IMR-90 (cell line): Measurements from ENCODE around the gene SUCLA2. TPM values are rescaled to one million over a fixed set of nuclear protein-coding genes. Genes with fewer than 3 reads are reported as not detected.

ENCODE experiments used
- ATAC-seq: fragments of 200-7000 bp; cut with Tn5 transposase; 2 replicates; pipeline ENCODE4 v1.9.1; 2020; ENCODE audit warnings: low read depth, mild to moderate bottlenecking, moderate library complexity
- BruUV-seq: library from RNA; stranded (reverse); fragments of 400-500 nt; replicated peaks from 2 replicates; lab custom pipeline; 2021; lab: Mats Ljungman, UMichigan
- CTCF ChIA-PET: fragments of 300-600 bp; formaldehyde crosslinking; extraction: SDS; loops from one replicate; lab custom pipeline; 2021; ENCODE audit warnings: antibody characterized with exemption; lab: Yijun Ruan, JAX
- POLR2A ChIA-PET: fragments of 300-600 bp; sonication (Branson Sonifier 250); formaldehyde crosslinking; loops from one replicate; lab custom pipeline; 2022; ENCODE audit warnings: antibody characterized with exemption; ENCODE audit not compliant: unreplicated experiment; lab: Charles Lee
- DNase-seq: peaks from one replicate; pipeline ENCODE4 v3.0.0; 2013
- H2AFZ ChIP-seq: replicated peaks from 2 replicates; pipeline ENCODE3; 2013; ENCODE audit warnings: low read length, mild to moderate bottlenecking; ENCODE audit not compliant: poor library complexity
- H2AK5ac ChIP-seq: 2 replicates; pipeline ENCODE4 v1.6.1; 2013; ENCODE audit warnings: low read depth, low read length, inconsistent platforms
- H2AK9ac ChIP-seq: replicated peaks from 2 replicates; pipeline ENCODE3; 2013; ENCODE audit warnings: mild to moderate bottlenecking, low read depth, low read length, moderate library complexity; ENCODE audit not compliant: poor library complexity
- H2BK120ac ChIP-seq: 2 replicates; pipeline ENCODE4 v1.6.1; 2013; ENCODE audit warnings: low read depth, low read length, inconsistent platforms
- H2BK15ac ChIP-seq: 3 replicates; pipeline ENCODE4 v1.6.1; 2013; ENCODE audit warnings: low read depth, low read length, inconsistent platforms
- H2BK20ac ChIP-seq: 2 replicates; pipeline ENCODE4 v1.6.1; 2013; ENCODE audit warnings: low read depth, mild to moderate bottlenecking, inconsistent platforms, low read length, moderate library complexity
- H2BK5ac ChIP-seq: 2 replicates; pipeline ENCODE4 v1.6.1; 2013; ENCODE audit warnings: mild to moderate bottlenecking, low read depth, low read length, inconsistent platforms; ENCODE audit not compliant: poor library complexity, severe bottlenecking
- H3K14ac ChIP-seq: replicated peaks from 2 replicates; pipeline ENCODE4 v1.6.1; 2013; ENCODE audit warnings: low read depth, low read length, inconsistent platforms
- H3K18ac ChIP-seq: 2 replicates; pipeline ENCODE4 v1.6.1; 2013; ENCODE audit warnings: low read depth, low read length, control low read depth
- H3K23ac ChIP-seq: 2 replicates; pipeline ENCODE4 v1.6.1; 2013; ENCODE audit warnings: low read depth, low read length, inconsistent platforms
- H3K27ac ChIP-seq: 2 replicates; pipeline ENCODE4 v1.5.1; 2013; ENCODE audit warnings: mild to moderate bottlenecking, control low read depth, low read length; ENCODE audit not compliant: insufficient read depth
- H3K27me3 ChIP-seq: 2 replicates; pipeline ENCODE4 v1.6.1; 2013; ENCODE audit warnings: low read length; ENCODE audit not compliant: control insufficient read depth, insufficient read depth
- H3K36me3 ChIP-seq: 2 replicates; pipeline ENCODE4 v1.6.1; 2013; ENCODE audit warnings: low read length, mixed read lengths; ENCODE audit not compliant: control insufficient read depth, insufficient read depth
- H3K4ac ChIP-seq: 2 replicates; pipeline ENCODE4 v1.6.1; 2013; ENCODE audit warnings: low read depth, low read length, inconsistent platforms
- H3K4me1 ChIP-seq: 2 replicates; pipeline ENCODE4 v1.6.1; 2013; ENCODE audit warnings: low read length, mixed read lengths; ENCODE audit not compliant: control insufficient read depth, insufficient read depth
- H3K4me2 ChIP-seq: 2 replicates; pipeline ENCODE4 v1.6.1; 2013; ENCODE audit warnings: low read depth, mild to moderate bottlenecking, control low read depth, low read length, moderate library complexity
- H3K4me3 ChIP-seq: 2 replicates; pipeline ENCODE4 v1.5.1; 2013; ENCODE audit warnings: low read depth, mild to moderate bottlenecking, control low read depth, low read length, moderate library complexity; ENCODE audit not compliant: insufficient read depth
- H3K56ac ChIP-seq: 2 replicates; pipeline ENCODE4 v1.6.1; 2013; ENCODE audit warnings: low read length, inconsistent platforms; ENCODE audit not compliant: insufficient read depth; ENCODE audit errors: extremely low read depth
- H3K79me1 ChIP-seq, 2 experiments: 2 replicates each; pipeline ENCODE4 v1.6.1; 2013; ENCODE audit warnings: low read length in 2 of 2, inconsistent platforms in 1 of 2, low read depth in 1 of 2
- H3K9ac ChIP-seq: 2 replicates; pipeline ENCODE4 v1.6.1; 2013; ENCODE audit warnings: low read depth, low read length, control low read depth
- H3K9me1 ChIP-seq: 2 replicates; pipeline ENCODE4 v1.6.1; 2013; ENCODE audit warnings: low read length, inconsistent platforms; ENCODE audit not compliant: insufficient read depth
- H3K9me3 ChIP-seq: 2 replicates; pipeline ENCODE4 v1.6.1; 2013; ENCODE audit warnings: low read length; ENCODE audit not compliant: control insufficient read depth, insufficient read depth
- H4K20me1 ChIP-seq: 2 replicates; pipeline ENCODE4 v1.6.1; 2013; ENCODE audit warnings: low read length, inconsistent platforms; ENCODE audit not compliant: insufficient read depth
- H4K5ac ChIP-seq: 2 replicates; pipeline ENCODE4 v1.6.1; 2013; ENCODE audit warnings: mild to moderate bottlenecking, low read depth, low read length, control low read depth
- H4K8ac ChIP-seq, 2 experiments: 2 replicates each; pipeline ENCODE4 v1.6.1; 2013; ENCODE audit warnings: low read depth in 2 of 2, low read length in 2 of 2, control low read depth in 1 of 2, inconsistent platforms in 1 of 2
- H4K91ac ChIP-seq: 2 replicates; pipeline ENCODE4 v1.6.1; 2013; ENCODE audit warnings: low read depth, low read length, inconsistent platforms; ENCODE audit not compliant: insufficient read depth
- BHLHE40 ChIP-seq: fragments of 150-350 bp; IDR thresholded peaks from 2 replicates; pipeline ENCODE4 v1.6.1; 2016; ENCODE audit warnings: mild to moderate bottlenecking, low read depth, low read length
- CEBPB ChIP-seq: IDR thresholded peaks from 2 replicates; pipeline ENCODE4 v1.6.1; 2012; ENCODE audit warnings: low read depth, low read length, improper control_type of control experiment
- CHD1 ChIP-seq: IDR thresholded peaks from 2 replicates; pipeline ENCODE4 v1.6.1; 2012; ENCODE audit warnings: low read depth, low read length, improper control_type of control experiment
- FOS ChIP-seq: fragments of 150-350 bp; IDR thresholded peaks from 2 replicates; pipeline ENCODE4 v1.6.1; 2016; ENCODE audit warnings: low read depth, low read length
- MAFK ChIP-seq: IDR thresholded peaks from 2 replicates; pipeline ENCODE4 v1.6.1; 2012; ENCODE audit warnings: low read depth, low read length, improper control_type of control experiment
- MAZ ChIP-seq: IDR thresholded peaks from 2 replicates; pipeline ENCODE4 v1.6.1; 2012; ENCODE audit warnings: low read depth, mild to moderate bottlenecking, low read length, improper control_type of control experiment, moderate library complexity, borderline replicate concordance
- MXI1 ChIP-seq: IDR thresholded peaks from 2 replicates; pipeline ENCODE4 v1.6.1; 2012; ENCODE audit warnings: low read depth, mild to moderate bottlenecking, low read length, moderate library complexity, borderline replicate concordance
- NFE2L2 ChIP-seq: fragments of 150-350 bp; IDR thresholded peaks from 2 replicates; pipeline ENCODE4 v1.6.1; 2016; ENCODE audit warnings: low read depth, mild to moderate bottlenecking, low read length
- POLR2A ChIP-seq: IDR thresholded peaks from 2 replicates; pipeline ENCODE4 v1.6.1; 2012; ENCODE audit warnings: mild to moderate bottlenecking, low read depth, low read length
- RAD21 ChIP-seq: IDR thresholded peaks from 2 replicates; pipeline ENCODE4 v1.6.1; 2012; ENCODE audit warnings: low read length, improper control_type of control experiment
- RCOR1 ChIP-seq: IDR thresholded peaks from 2 replicates; pipeline ENCODE4 v1.6.1; 2012; ENCODE audit warnings: mild to moderate bottlenecking, low read length, improper control_type of control experiment; ENCODE audit not compliant: insufficient replicate concordance
- RFX5 ChIP-seq: IDR thresholded peaks from 2 replicates; pipeline ENCODE4 v1.8.0; 2012; ENCODE audit warnings: low read depth, mild to moderate bottlenecking, low read length, moderate library complexity
- SMC3 ChIP-seq: fragments of 150-350 bp; IDR thresholded peaks from 2 replicates; pipeline ENCODE4 v1.6.1; 2016; ENCODE audit warnings: low read depth, mild to moderate bottlenecking, antibody characterized with exemption, low read length, moderate library complexity
- WGBS, 2 experiments: methylation state at CpG; one replicate each; pipeline versions ENCODE4 v1.1.5 to v1.1.7; 2013; ENCODE audit warnings: missing lambda C conversion rate in 2 of 2; ENCODE audit not compliant: insufficient read length in 1 of 2; ENCODE audit errors: extremely low coverage in 2 of 2; 5-methylcytosine and 5-hydroxymethylcytosine counted together
- dilution Hi-C: fragments of 300-500 bp; cut with HindIII; formaldehyde crosslinking; loops from one replicate; pipeline ENCODE4 v1.14.3; 2018; ENCODE audit warnings: low sequenced_read_pairs; ENCODE audit not compliant: unreplicated experiment
- in situ Hi-C: fragments of 300-500 bp; cut with MboI; formaldehyde crosslinking; loops from 3 replicates; pipeline ENCODE4 v1.14.3; 2019; ENCODE audit warnings: low sequenced_read_pairs, inconsistent platforms, mixed read lengths
- intact Hi-C: fragments of 100-400 bp; cut with micrococcal nuclease; formaldehyde crosslinking; loops from 2 replicates; pipeline ENCODE4 v1.10.0; 2022
- polyA plus RNA-seq, 3 experiments: library from polyadenylated mRNA; depleted of rRNA; stranded (reverse); fragments of >200 nt; gene quantifications; 2 replicates each; pipeline ENCODE4 v1.2.3, GENCODE V29; 2012; ENCODE audit warnings: low replicate concordance in 1 of 3
- total RNA-seq: library from RNA; depleted of rRNA; stranded (reverse); fragments of >200 nt; gene quantifications from 2 replicates; pipeline ENCODE4 v1.2.3, GENCODE V29; 2012
- TF ChIP-seq, protein P1 (sequence below): conservative IDR thresholded peaks from 2 replicates; pipeline ENCODE4 v1.5.1; 2012; ENCODE audit warnings: mild to moderate bottlenecking, low read depth, low read length, improper control_type of control experiment
- TF ChIP-seq, protein P2 (sequence below): fragments of 150-350 bp; IDR thresholded peaks from 2 replicates; pipeline ENCODE4 v1.6.1; 2016; ENCODE audit warnings: low read depth, mild to moderate bottlenecking, low read length, moderate library complexity, borderline replicate concordance
- TF ChIP-seq, protein P3 (sequence below): fragments of 150-350 bp; IDR thresholded peaks from 2 replicates; pipeline ENCODE4 v1.6.1; 2017; ENCODE audit warnings: mild to moderate bottlenecking, antibody characterized with exemption, low read length, low read depth

Gene SUCLA2
- total and polyA plus RNA-seq, 2 of the 4 experiments (the other 2 are of a cell fraction), result 31.5 to 36.1 TPM

DNA sequence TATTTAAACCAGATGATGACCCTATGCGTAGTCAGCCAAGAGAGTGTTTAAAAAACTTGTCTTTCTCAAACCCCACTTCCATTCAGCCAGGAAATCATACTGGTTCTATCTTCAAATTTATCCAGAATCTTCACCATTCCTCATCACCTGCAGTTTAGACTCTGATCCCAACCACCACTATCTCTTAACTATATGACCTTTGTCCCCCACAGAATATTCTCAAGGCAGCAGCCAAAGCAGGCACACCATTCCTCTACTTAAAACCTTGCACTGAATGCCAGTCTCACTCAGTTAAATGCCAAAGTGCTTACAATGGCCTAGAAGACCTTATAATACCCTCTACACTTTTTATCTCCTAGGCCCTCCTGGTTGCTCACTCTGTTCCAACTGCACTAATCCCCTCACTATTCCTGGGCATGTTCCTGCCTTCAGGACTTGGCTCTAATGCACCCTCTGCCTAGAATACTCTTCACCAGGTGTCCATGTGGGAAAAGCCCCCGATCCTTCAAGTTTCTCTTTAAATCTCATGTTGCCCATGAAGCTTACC lies 10.1 kb downstream of the SUCLA2 start:
- Histone ChIP-seq H2AK5ac (no peak overlapping the region), H2BK120ac (no peak overlapping the region), H3K4me2 (no peak overlapping the region), H4K20me1 (no peaks in the 10 kb centered on the region), H3K18ac (no peak overlapping the region), H2BK5ac (no peak overlapping the region), H3K27me3 (no peaks in the 10 kb centered on the region), H3K36me3 (peaks cover 10% of the 10 kb centered on the region), H3K9ac (no peak overlapping the region), H4K8ac (no peak overlapping the region), H3K56ac (no peak overlapping the region), H2AK9ac (no peak overlapping the region), H3K4me1 (no peaks in the 10 kb centered on the region), H3K4me3 (no peak overlapping the region), H4K5ac (no peak overlapping the region), H3K4ac (no peak overlapping the region), H2BK15ac (no peak overlapping the region), H3K27ac (no peak overlapping the region), H3K9me3 (no peaks in the 10 kb centered on the region), H3K14ac (no peak overlapping the region), H3K9me1 (0 out of 2 replicates have a peak, but pooled peaks cover 4% of the 10 kb centered on the region), H3K79me1 (peaks cover 11 to 15% of the 10 kb centered on the region in 2 experiments), H4K91ac (no peak overlapping the region), H2BK20ac (no peak overlapping the region), H3K23ac (no peak overlapping the region), H2AFZ (no peak overlapping the region)
- 100% methylated on average over 1 of the region's 2 CpGs; no CpG with 5 or more reads in 1 of the 2 experiments for WGBS, 2 experiments
- BruUV-seq, result no TSS peak
- intact Hi-C loops, result no loop called here
- in situ Hi-C loops, result no loop called here
- ChIA-PET POLR2A (no interaction called here), CTCF (no interaction called here)
- dilution Hi-C loops, result no loop called here
- DNase-seq (no peak), ATAC-seq (no peak)
- no peak for TF ChIP-seq RFX5
- no peak for TF ChIP-seq RAD21
- no peak for TF ChIP-seq CEBPB
- TF ChIP-seq, protein P1, sequence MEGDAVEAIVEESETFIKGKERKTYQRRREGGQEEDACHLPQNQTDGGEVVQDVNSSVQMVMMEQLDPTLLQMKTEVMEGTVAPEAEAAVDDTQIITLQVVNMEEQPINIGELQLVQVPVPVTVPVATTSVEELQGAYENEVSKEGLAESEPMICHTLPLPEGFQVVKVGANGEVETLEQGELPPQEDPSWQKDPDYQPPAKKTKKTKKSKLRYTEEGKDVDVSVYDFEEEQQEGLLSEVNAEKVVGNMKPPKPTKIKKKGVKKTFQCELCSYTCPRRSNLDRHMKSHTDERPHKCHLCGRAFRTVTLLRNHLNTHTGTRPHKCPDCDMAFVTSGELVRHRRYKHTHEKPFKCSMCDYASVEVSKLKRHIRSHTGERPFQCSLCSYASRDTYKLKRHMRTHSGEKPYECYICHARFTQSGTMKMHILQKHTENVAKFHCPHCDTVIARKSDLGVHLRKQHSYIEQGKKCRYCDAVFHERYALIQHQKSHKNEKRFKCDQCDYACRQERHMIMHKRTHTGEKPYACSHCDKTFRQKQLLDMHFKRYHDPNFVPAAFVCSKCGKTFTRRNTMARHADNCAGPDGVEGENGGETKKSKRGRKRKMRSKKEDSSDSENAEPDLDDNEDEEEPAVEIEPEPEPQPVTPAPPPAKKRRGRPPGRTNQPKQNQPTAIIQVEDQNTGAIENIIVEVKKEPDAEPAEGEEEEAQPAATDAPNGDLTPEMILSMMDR, result no peak
- TF ChIP-seq MXI1, result no peak
- no peak for TF ChIP-seq FOS
- no peak for TF ChIP-seq MAZ
- TF ChIP-seq RCOR1, result no peak
- no peak for TF ChIP-seq NFE2L2
- TF ChIP-seq CHD1, result no peak
- TF ChIP-seq, protein P2, sequence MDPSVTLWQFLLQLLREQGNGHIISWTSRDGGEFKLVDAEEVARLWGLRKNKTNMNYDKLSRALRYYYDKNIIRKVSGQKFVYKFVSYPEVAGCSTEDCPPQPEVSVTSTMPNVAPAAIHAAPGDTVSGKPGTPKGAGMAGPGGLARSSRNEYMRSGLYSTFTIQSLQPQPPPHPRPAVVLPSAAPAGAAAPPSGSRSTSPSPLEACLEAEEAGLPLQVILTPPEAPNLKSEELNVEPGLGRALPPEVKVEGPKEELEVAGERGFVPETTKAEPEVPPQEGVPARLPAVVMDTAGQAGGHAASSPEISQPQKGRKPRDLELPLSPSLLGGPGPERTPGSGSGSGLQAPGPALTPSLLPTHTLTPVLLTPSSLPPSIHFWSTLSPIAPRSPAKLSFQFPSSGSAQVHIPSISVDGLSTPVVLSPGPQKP, result no peak
- TF ChIP-seq POLR2A, result no peak
- no peak for TF ChIP-seq SMC3
- TF ChIP-seq BHLHE40, result no peak
- TF ChIP-seq, protein P3, sequence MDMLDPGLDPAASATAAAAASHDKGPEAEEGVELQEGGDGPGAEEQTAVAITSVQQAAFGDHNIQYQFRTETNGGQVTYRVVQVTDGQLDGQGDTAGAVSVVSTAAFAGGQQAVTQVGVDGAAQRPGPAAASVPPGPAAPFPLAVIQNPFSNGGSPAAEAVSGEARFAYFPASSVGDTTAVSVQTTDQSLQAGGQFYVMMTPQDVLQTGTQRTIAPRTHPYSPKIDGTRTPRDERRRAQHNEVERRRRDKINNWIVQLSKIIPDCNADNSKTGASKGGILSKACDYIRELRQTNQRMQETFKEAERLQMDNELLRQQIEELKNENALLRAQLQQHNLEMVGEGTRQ, result no peak
- no peak for TF ChIP-seq MAFK
